PC-3 (cell line): ENCODE data around the gene IRAG1.

Source experiments
- EZH2 ChIP-seq: fragments of 300-600 bp; sonication (generic); IDR thresholded peaks from one replicate; pipeline ENCODE4 v1.6.1; 2017; ENCODE audit warnings: antibody characterized with exemption, mild to moderate bottlenecking, low read length; ENCODE audit not compliant: unreplicated experiment
- EZH2phosphoT487 ChIP-seq: fragments of 300-600 bp; sonication (generic); IDR thresholded peaks from 2 replicates; pipeline ENCODE4 v1.6.1; 2018; ENCODE audit warnings: mild to moderate bottlenecking, antibody characterized with exemption, low read length, borderline replicate concordance
- TF ChIP-seq, protein P1 (sequence below): fragments of 300-600 bp; sonication (generic); conservative IDR thresholded peaks from 2 replicates; pipeline ENCODE4 v1.5.1; 2017; ENCODE audit warnings: antibody characterized with exemption, low read depth, mild to moderate bottlenecking, low read length

GRCh38 chr11:10667521-10667885 lies 26.1 kb downstream of the IRAG1 start:
- TF ChIP-seq, protein P1, sequence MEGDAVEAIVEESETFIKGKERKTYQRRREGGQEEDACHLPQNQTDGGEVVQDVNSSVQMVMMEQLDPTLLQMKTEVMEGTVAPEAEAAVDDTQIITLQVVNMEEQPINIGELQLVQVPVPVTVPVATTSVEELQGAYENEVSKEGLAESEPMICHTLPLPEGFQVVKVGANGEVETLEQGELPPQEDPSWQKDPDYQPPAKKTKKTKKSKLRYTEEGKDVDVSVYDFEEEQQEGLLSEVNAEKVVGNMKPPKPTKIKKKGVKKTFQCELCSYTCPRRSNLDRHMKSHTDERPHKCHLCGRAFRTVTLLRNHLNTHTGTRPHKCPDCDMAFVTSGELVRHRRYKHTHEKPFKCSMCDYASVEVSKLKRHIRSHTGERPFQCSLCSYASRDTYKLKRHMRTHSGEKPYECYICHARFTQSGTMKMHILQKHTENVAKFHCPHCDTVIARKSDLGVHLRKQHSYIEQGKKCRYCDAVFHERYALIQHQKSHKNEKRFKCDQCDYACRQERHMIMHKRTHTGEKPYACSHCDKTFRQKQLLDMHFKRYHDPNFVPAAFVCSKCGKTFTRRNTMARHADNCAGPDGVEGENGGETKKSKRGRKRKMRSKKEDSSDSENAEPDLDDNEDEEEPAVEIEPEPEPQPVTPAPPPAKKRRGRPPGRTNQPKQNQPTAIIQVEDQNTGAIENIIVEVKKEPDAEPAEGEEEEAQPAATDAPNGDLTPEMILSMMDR, result no peak
- TF ChIP-seq EZH2phosphoT487 (no peak), EZH2 (no peak)
